Muscle of leg (tissue), 11 donors: ENCODE data around the gene NNAT. TPM values are rescaled to one million over a fixed set of nuclear protein-coding genes. Genes with fewer than 3 reads are reported as not detected.
"Not testable (repeated sequence)": the region's sequence is repeated elsewhere in the genome, so short reads cannot be mapped to it uniquely, and the experiment has no call there.

Experiments used
- DNase-seq: peaks from one replicate; pipeline ENCODE4 v3.0.0; 2013
- H3K27ac ChIP-seq: one replicate; pipeline ENCODE4 v1.5.1; 2013; ENCODE audit warnings: mild to moderate bottlenecking, low read length, control low read depth
- H3K27me3 ChIP-seq: one replicate; pipeline ENCODE4 v1.6.1; 2013; ENCODE audit warnings: low read length; ENCODE audit not compliant: control insufficient read depth, insufficient read depth
- H3K36me3 ChIP-seq: one replicate; pipeline ENCODE4 v1.6.1; 2013; ENCODE audit warnings: low read length; ENCODE audit not compliant: control insufficient read depth, insufficient read depth
- H3K4me1 ChIP-seq: one replicate; pipeline ENCODE4 v1.6.1; 2013; ENCODE audit warnings: low read length; ENCODE audit not compliant: control insufficient read depth, insufficient read depth
- H3K4me3 ChIP-seq: one replicate; pipeline ENCODE4 v1.5.1; 2013; ENCODE audit warnings: low read length, control low read depth
- H3K9me3 ChIP-seq: replicated peaks from 2 replicates; pipeline ENCODE4 v1.6.1; 2013; ENCODE audit warnings: low read depth, low read length; ENCODE audit not compliant: control insufficient read depth
- whole genome bisulfite sequencing: methylation state at CpG from one replicate; pipeline ENCODE4 v1.1.5; 2013; ENCODE audit warnings: missing lambda C conversion rate; ENCODE audit not compliant: insufficient coverage; 5-methylcytosine and 5-hydroxymethylcytosine counted together
- polyA plus RNA-seq, 8 donors: library from polyadenylated mRNA; unstranded; fragments of 120-200 nt; gene quantifications; one replicate each; pipeline versions ENCODE4 v1.2.1 to v1.2.3, GENCODE V29; 2013; ENCODE audit warnings: inconsistent platforms in 1 of 8, low replicate concordance in 1 of 8; ENCODE audit not compliant: insufficient read length in 8 of 8, insufficient read depth in 1 of 8
- total RNA-seq: library from RNA; stranded (reverse); fragments of 120-200 nt; gene quantifications from one replicate; pipeline ENCODE4 v1.2.4, GENCODE V29; 2013

NNAT gene
- total and polyA plus RNA-seq, 9 donors = 325 to 800 (median 507) TPM

DNA sequence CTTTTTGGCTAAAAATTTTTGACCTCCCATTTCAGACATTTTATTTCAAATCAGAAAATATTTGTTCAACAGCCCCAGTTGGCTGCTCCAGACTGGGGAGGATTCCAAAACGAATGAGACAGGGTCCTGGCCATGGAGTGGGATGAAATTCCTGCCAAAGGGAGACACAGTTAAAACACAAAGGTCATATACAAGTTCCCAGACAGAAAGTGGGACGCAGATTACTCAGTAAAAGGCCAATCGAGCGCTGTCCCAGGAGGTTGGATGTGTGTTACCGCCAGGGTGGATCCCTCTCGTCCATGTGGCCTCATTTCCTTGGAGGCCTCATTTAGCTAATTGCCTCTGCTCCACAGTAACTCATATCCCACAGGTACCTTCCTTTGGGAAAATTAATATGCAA, 41.8 kb upstream of the NNAT start:
- H3K9me3 ChIP-seq = no peaks in the 10 kb centered on the region
- no peak overlapping the region for H3K4me3 ChIP-seq
- DNase-seq = no peak
- H3K27me3 ChIP-seq = peaks cover 4% of the 10 kb centered on the region
- H3K27ac ChIP-seq = no peak overlapping the region
- no peaks in the 10 kb centered on the region for H3K36me3 ChIP-seq
- WGBS = no CpG with 5 or more reads among the region's 6 CpGs
- peaks cover 3% of the 10 kb centered on the region for H3K4me1 ChIP-seq

DNA sequence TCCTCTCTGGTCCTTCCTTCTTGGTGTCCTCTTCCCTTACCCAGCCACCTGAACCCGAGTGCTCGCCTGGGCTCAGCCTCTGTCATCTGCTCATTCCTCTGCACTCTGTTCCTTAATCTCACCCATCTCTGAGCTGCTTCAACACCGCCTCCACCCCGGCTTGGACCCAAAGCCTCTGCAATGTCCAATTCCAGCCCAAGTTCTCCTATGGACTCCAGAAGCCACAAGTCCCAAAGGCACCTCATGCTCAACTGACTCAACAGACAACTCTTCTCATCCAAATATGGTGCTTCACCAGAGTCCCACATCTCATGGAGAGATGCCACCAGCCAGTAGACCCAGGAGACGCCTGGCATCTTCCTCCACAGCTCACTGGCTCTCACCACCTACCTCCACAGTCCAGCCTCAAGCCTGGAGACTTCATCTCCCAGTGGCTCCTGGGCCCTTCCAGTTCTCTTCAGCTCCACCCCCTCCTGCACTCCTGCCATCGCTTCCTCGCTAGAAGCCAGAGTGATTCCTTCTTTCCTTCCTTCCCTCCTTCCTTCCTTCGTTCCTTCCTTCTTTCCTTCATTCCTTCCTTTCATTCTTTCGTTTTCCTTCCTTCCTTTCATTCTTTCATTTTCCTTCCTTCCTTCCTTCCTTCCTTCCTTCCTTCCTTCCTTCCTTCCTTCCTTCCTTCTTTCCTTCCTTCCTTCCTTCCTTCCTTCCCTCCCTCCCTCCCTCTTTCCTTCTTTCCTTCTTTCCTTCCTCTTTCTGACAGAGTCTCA, 40.9 kb upstream of the NNAT start:
- WGBS = 88% methylated on average over 9 of the region's 9 CpGs

DNA sequence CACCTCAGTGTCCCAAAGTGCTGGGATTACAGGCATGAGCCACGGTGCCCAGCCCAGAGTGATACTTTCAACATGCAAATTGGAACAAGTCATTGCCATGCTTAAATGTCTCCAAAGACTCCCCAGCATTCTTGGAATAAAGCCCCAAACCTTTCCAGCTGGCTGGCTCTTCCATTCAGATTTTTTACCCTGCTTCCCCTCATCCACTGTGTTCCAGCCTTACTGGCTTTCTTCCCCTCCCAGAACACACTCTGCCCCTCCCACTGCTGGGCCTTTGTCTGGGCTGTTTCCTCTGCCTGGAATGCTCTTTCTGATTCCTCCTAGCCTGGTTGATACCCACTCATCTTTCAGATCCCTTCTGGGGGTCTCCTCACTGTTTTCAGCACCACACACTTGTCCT, 40.1 kb upstream of the NNAT start:
- Histone ChIP-seq H3K36me3 (no peaks in the 10 kb centered on the region), H3K4me1 (no peaks in the 10 kb centered on the region), H3K9me3 (no peaks in the 10 kb centered on the region), H3K27ac (no peak overlapping the region), H3K4me3 (no peak overlapping the region), H3K27me3 (no peaks in the 10 kb centered on the region)
- DNase-seq = no peak
- WGBS = 56% methylated on average over 1 of the region's 1 CpG

More for the DNA sequence above, 40.9 kb upstream of the NNAT start:
- DNase-seq = no peak
- Histone ChIP-seq H3K4me1 (no peaks in the 10 kb centered on the region), H3K9me3 (no peaks in the 10 kb centered on the region), H3K27ac (no peak overlapping the region), H3K4me3 (no peak overlapping the region), H3K36me3 (no peaks in the 10 kb centered on the region), H3K27me3 (peaks cover 4% of the 10 kb centered on the region)

DNA sequence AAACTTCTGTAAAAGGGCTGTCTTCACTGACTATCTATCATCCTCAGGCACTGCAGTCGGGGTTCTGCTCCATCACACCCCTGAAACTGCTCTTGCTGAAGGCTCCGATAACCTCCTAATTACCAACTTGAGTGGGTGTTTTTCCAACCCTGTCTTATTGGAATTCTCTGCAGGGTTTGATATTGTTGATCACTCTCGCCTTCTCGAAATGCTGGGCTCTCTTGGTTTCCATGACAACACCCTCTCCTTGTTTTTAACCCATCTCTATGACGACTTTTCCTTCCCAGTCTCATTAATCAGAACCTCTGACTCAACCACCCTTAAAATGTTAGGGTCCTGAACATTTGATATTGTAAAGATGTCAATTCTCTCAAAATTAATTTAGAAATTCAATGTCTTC, 39.4 kb upstream of the NNAT start:
- no peak for DNase-seq
- Histone ChIP-seq H3K27me3 (no peaks in the 10 kb centered on the region), H3K9me3 (no peaks in the 10 kb centered on the region), H3K36me3 (no peaks in the 10 kb centered on the region), H3K4me3 (no peak overlapping the region), H3K4me1 (no peaks in the 10 kb centered on the region), H3K27ac (no peak overlapping the region)
- 80% methylated on average over 1 of the region's 5 CpGs for WGBS

DNA sequence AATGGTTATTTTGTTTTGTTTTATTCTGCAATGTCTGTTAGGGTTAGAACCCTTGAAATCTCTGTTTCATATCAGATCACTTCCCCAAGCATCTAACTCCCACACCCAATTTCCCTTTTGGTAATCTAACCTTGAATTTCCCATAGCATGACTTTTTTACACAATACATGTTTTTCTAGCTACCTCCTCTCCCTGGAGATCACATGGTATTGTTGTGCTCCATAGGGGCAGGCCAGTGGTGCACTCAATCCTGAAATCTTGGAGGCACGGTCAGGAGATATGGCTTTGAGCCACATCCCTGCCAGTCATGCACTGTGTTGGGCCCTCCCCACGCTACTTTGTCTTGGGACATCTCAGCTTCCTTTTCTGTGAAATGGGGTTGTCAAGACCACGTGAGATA, 36.7 kb upstream of the NNAT start:
- no peak for DNase-seq
- Histone ChIP-seq H3K4me1 (no peaks in the 10 kb centered on the region), H3K9me3 (no peaks in the 10 kb centered on the region), H3K4me3 (no peak overlapping the region), H3K36me3 (no peaks in the 10 kb centered on the region), H3K27ac (no peak overlapping the region), H3K27me3 (no peaks in the 10 kb centered on the region)
- WGBS = no CpG with 5 or more reads among the region's 3 CpGs

DNA sequence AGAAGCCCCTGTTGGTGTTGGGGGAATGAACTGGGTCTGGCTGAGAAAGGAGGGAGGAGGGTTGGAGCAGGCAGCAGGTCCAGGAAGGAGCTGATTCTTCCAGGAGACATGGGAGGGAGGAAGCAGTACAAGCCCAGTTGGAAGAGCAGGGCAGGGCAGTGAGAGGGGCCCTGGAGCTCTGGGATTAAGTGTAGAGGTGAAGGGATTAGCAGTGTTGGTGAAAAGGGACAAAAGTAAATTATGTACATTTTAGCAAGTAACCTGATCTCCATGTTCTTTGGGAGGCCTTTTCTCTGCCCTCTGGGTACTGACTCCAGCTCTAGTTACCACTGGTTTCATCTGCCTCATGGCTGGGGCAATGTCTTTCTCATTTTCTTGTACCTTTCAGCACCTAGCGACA, 34.8 kb upstream of the NNAT start:
- not testable (repeated sequence) for H3K4me1 ChIP-seq, H3K27ac ChIP-seq, DNase-seq, H3K4me3 ChIP-seq, H3K27me3 ChIP-seq, H3K9me3 ChIP-seq, H3K36me3 ChIP-seq
- no CpG with 5 or more reads among the region's 1 CpG for WGBS

DNA sequence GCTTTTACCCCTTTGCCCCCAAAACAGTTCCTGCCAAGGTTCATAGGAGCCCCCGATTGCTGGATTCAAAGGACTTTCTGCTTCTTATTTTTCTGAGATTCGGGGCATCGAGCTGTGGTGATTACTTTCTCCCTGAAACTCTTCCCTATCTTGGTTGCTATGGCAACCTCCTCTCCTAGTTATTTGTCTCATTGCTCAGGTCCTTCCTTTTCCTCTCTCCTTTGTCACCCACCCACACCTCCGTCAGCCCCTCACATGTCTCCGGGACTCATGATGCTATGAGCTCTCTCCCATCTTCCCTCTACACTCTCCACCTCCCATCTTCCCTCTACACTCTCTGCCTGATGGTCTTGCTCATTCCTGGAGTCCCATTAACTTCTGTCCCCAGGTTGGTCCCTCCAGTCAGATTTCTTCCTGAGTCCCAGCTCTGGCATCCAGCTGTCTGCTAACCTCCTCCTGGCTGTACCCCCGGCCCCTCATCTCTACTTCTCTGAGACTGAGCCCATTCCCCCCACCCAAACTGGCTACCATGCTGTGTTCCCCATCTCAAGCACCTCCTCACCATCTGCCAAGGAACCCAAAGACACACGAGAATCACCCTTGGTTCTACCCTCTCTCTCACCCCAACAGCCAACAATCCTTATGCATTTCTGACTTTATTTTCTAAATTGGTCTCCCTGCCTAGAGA, 30.2 kb upstream of the NNAT start:
- Histone ChIP-seq H3K36me3 (peaks cover 14% of the 10 kb centered on the region), H3K4me1 (peaks cover 2% of the 10 kb centered on the region), H3K9me3 (no peaks in the 10 kb centered on the region), H3K27me3 (no peaks in the 10 kb centered on the region), H3K4me3 (no peak overlapping the region), H3K27ac (no peak overlapping the region)
- WGBS = 85% methylated on average over 7 of the region's 7 CpGs
- DNase-seq = no peak

DNA sequence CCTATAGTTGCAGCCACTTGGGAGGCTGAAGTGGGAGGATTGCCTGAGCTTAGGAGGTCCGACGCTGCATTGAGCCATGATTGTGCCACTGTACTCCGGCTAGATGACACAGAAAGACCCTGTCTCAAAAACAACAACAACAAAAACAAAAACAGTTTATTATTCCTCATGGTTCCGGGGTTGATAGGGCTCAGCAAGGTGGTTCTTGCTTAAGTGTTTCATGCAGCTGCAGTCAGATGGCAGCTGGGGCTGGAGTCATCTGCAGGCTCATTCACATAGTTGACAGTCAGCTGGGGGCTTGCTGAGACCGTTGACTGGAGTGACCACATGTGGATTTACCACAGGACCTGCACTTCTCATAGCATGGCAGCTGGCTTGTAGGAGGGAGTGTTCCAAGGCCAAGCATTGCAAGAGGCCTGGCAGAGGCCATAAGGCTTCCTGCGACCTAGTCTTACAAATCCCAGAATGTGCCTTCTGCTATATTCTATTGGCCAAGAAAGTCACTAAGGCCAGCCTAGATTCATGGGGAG, 28.9 kb upstream of the NNAT start:
- H3K36me3 ChIP-seq = peaks cover 14% of the 10 kb centered on the region
- WGBS = 80% methylated on average over 1 of the region's 6 CpGs
- H3K27ac ChIP-seq = no peak overlapping the region

DNA sequence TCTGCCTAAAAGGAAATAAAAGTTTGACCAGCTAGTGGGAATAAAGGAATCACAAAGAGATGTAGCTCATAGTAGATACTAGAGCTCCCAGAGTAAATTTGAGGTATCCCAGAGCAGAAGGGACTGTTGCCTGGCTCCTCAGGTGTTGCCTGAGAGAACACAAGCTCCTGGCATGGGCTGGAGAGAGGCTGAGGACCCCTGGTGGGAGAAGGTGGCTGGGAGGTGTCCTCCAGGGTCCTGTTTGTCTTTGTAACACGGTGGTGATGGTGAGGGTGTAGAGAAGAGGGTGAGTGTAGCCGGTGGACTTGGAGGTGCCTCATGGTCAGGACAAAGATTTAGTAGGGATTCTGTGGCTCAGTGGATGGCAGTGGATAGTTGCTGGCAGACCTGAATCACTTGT, 28.1 kb upstream of the NNAT start:
- no peak for DNase-seq
- peaks cover 14% of the 10 kb centered on the region for H3K36me3 ChIP-seq
- H3K4me1 ChIP-seq = peaks cover 2% of the 10 kb centered on the region
- WGBS = 63% methylated on average over 2 of the region's 2 CpGs
- H3K4me3 ChIP-seq = no peak overlapping the region
- H3K27me3 ChIP-seq = no peaks in the 10 kb centered on the region
- H3K9me3 ChIP-seq = no peaks in the 10 kb centered on the region
- H3K27ac ChIP-seq = no peak overlapping the region

More for the DNA sequence above, 28.9 kb upstream of the NNAT start:
- H3K4me1 ChIP-seq = peaks cover 2% of the 10 kb centered on the region
- DNase-seq = no peak
- no peaks in the 10 kb centered on the region for H3K27me3 ChIP-seq
- no peaks in the 10 kb centered on the region for H3K9me3 ChIP-seq
- no peak overlapping the region for H3K4me3 ChIP-seq

DNA sequence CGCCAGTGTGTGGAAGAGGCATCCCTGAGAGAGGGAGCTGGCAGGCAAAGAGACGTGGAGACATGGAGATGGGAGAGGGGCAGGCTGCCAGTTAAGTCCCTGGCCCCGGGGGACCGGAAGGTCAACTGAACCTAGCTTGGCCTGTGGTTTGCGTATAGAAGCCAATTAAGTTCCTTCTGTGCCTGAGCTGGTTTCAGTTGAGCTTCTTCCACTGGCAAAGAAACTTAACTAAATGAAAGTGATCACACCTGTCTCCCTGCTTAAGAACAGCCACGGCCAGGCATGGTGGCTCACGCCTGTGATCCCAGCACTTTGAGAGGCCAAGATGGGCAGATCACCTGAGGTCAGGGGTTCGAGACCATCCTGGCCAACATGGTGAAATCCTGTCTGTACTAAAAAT, 26.7 kb upstream of the NNAT start:
- WGBS = 86% methylated on average over 7 of the region's 8 CpGs
- Histone ChIP-seq H3K4me3 (no peak overlapping the region), H3K27me3 (no peaks in the 10 kb centered on the region), H3K9me3 (no peaks in the 10 kb centered on the region), H3K36me3 (peaks cover 14% of the 10 kb centered on the region), H3K27ac (no peak overlapping the region), H3K4me1 (peaks cover 2% of the 10 kb centered on the region)
- no peak for DNase-seq
